ENCODE results near the gene BCL6.

BCL6 gene

DNA sequence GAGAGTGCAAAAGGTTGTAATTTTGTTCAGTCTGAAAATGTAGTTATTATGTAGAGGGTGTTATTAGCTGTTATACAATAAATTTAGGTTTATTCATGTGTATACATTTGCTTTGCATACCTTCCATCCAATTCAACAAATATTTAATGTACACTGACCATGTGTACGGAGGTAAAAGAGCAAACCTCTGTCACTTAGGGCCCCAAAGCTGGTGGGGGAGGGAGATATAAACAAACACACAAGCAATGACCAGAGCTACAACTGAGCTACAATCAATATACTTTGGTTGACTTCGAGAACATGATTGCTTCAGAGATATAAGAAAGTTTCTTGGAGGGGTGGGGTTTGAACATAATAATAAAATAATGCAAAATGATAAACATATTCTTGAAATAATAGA is 17.5 kb upstream of the BCL6 start:
- DNase-seq (ENCODE audit: low read depth, low spot score): no peak

DNA sequence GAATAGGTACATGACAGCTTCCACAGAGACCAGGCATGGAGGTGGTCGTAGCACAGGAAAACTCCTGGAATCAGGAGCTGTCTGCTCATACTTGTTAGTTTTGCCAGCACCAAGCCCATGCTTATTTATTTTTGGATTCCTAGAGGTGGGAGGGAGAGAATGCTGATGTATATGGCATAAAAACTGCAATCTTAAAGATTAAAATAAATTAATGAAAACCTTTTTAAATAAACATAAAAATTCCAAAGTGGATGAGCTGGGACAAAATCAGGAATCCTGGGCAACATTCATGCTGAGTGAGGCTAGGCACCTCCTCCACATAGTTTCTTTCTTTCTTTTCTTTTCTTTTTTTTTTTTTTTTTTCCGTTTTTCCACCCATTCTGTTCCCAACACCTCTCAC is 14.3 kb upstream of the BCL6 start:
- DNase-seq (ENCODE audit: low read depth, low spot score): no peak

DNA sequence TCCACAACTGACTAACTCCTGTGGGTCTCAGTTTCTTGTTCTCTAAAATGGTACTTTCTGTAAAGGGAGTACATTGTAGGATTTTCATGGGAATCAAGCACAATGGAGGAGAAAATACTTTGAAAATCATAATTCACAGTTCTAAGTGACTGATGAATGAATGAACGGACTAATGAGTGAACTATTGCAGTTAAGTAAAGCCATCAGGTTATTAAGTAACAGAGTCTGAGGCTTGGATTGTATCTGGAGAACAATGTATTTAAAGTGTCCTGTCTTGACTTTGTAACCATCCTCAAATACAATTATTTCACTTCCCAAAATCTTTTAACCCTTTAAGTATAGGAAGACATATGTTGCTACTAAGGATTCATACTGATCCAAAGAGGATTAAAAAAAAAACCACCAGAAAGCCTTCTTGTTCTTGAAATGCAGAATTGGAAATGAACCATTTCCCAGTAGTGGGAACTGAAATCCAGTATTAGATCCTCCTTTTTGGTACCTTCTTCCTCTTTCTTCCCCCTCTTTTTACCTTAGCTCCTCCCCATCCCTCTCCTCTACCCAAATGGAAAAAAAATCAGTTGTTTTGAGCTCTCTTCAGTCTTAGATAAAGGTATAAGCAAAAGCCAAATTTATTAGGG is 13.2 kb upstream of the BCL6 start:
- no peak for DNase-seq (ENCODE audit: low read depth, low spot score)

DNA sequence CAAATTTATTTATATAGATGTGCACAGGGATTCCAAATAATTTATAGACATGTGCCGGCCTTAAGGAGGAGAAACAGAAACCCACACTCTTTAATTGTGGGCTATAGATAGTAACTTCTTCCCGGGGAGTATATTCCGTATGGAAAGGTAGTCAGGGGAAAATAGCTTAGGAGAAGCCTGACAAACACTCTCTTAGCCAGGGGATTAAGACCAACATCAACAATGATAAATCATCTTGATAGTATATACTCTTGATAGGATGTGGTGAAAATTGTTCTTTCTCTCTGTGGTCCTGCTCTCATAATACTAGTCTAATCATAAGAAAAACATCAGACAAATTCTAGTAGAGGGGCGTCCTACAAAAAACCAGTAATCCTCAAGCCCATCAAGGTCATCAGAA is 8.2 kb upstream of the BCL6 start:
- DNase-seq (ENCODE audit: low read depth, low spot score): no peak

DNA sequence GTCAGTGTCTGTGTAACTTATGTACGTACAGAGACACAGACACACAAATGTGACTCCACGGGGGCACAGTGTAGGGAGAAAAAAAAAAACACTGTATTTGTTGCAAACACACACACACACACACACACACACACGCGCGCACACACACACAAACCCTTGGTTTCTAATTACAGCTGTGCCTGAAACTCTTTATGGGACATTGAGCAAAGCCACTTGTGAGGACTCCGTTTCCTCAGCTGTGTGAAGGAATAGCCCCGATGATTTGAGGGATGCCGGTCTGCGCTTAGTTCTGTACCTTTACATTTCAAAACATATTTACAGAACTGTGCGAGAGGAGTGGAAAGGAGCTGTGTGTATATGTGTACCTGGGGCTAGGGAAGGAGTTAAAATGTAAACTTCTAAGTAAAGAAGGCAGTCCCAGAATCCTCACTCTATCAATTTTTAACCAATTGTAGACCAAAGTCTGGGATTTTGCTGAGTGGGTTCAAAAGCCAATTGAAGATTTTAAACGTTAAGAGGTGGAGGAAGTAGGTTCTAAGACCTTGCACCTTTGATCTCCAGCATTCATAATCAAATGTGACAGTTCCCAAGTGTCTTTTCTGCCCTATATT is 5.3 kb upstream of the BCL6 start:
- no peak for DNase-seq (ENCODE audit: low read depth, low spot score)

DNA sequence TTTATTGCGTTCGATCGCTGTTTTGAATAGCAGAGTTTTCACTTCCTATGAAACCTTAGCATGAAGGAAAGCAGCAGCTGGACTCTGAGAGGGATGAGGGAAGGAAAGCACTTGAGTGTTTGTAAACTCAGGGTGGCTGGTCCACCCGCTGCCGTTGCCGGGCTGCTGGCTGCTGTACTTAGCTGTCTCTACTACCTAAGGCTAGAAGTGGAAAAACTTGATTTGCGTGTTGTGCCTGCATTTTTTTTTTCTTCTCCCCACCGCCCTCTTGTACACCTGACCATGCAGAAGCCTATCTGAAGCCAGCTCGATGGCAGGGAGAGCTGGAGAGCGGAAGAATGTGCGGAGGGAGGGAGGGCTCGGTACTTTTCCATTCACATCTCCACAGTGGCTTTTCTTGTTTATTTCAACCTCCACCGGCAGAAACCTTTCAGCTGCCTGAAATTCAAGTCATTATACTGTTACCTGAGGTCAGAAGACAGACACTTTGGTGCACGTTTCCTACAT is 4.8 kb upstream of the BCL6 start:
- no peak for DNase-seq (ENCODE audit: low read depth, low spot score)

DNA sequence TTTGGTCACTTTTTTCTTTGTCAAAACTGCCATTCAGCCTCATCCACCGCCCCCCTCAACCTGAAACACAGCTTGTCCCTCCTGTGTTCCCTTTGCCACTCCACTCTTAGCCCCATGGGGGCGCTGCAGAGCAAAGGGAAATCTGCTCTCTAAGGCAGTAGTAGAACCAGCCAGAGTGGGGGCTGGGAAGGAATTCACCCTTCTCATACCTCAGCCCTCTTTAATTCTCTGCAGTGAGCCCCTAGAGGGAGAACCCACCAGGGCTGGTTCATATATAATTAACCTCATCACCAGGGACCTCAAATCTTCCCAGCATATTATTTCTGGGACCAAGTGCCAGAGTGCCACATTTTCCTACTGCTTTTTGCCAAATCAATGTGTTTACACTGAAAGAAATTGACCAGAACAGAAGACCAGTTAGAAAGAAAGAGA is 2.8 kb upstream of the BCL6 start:
- DNase-seq (ENCODE audit: low read depth, low spot score): no peak

DNA sequence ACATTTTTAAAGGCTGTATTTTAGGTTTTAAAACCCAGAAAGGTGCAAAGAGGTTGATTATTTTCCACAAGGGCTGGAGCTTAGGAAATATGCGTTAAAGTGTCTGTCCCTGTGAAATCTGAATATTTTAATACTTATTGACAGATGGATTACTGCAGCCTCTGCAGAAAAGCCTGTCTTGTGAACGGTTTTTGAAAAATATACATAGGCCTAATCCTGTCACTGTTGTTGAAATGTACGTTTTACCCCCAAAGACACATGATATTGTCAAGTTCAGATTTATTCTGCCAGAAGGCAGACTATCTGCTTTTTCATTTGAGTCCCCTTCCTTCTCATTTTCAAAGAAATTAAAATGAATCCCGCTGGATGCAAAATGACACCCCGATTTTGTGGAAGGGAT is 2.2 kb upstream of the BCL6 start:
- DNase-seq (ENCODE audit: low read depth, low spot score): no peak

DNA sequence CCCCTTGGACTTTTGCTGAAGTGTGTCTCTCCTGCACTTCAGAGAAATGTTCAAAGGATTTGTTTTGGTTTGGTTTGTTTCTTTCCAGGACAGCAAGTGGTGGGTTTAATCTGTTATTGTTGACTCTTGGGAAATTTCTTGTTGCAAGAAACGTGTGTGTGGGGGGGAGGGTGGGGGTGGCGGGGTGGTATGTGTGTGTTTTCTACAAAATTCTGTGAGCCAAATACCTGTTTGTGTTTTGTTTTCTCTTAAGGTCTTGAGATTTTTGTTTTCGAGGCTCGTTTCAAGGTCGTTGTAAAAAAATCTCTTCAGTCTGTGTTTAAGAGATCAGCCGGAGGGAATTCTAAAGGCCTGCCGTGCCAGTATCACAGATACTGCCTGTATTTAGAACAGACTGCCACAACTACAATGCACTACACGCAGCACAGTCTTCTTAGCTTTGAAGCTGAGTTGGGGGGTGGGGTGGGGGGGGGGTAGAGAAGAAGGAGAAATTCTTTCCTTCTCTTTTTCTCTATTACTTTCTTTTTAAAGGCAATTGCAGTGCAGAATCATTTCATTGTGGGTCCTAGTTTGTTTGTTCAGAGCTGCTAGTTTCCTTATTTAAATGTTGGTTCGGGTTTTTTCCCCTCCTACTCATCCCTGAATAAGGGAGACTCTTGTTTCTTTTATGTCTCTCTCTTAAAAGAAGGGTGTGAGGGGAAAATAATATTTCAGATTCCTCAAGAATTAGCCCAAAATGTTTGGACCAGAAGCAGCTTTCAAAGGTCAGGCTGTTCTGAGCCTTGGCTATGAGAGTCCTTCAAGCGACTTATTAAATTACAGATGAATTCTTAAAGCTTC is 1.4 kb upstream of the BCL6 start:
- no peak for DNase-seq (ENCODE audit: low read depth, low spot score)

DNA sequence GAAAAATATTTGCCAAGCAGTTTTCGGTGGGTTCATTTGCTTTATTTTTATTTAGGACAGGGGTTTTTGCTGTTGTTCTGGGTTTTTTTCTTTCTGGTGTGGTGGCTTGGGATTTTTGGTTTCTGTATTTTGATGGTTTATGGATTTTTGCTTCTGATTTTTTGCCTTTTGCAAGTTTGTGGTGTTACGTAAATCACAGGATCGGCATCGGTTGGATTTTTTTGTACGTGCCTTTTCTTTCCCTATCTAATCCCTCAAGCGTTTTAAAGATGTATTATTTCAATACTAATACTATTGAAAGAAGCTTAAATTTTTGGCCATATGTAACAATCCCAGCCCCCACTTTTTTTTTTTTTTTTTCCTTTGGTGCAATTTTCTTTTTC is 782 bp upstream of the BCL6 start:
- DNase-seq (ENCODE audit: low read depth, low spot score): no peak

DNA sequence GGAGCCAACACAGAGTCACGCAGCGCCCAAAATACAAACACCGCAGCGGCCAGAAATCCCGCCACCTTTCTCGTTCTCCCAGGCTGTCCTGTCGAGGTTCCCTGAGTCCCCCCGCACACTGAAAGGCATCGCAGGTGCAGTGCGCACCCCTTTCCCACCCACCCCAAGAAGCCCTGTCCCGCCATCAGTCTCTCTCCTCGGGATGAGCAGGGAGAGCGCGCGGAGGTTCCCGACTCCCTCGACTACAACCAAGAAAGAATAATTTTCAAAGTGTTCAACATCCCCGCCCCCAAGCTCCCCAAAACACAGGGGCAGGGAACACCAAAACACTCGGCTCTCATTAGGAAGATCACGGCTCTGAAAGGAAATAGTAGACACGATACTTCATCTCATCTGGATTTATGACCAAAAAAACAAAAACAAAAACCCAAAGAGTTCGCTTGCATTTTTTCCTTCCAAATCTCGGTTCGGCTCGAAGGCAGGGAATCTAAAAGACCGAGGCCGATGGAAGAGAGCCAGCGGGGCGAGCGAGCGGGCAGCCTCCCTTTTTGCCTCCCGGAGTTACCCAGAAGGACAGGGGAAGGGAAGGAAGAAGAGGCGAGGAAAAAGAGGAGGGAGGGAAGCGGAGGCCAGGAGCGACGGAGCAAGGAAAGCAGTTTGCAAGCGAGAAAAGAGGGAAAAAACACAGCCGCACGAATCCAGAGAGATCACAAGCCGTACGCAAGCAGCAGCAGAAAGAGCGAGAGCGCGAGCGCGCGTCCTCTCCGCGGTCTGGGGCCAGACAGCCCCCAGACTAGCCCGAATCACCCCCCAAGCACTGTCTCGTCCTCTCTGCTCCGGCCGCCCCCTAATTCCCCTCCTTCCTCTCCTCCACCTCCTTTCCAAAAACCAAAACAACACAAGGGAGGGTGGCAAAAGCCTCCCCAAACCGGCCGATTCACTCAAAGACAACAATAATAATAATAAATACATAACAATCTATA is 808 bp downstream of the BCL6 start:
- no peak for DNase-seq (ENCODE audit: low read depth, low spot score)

DNA sequence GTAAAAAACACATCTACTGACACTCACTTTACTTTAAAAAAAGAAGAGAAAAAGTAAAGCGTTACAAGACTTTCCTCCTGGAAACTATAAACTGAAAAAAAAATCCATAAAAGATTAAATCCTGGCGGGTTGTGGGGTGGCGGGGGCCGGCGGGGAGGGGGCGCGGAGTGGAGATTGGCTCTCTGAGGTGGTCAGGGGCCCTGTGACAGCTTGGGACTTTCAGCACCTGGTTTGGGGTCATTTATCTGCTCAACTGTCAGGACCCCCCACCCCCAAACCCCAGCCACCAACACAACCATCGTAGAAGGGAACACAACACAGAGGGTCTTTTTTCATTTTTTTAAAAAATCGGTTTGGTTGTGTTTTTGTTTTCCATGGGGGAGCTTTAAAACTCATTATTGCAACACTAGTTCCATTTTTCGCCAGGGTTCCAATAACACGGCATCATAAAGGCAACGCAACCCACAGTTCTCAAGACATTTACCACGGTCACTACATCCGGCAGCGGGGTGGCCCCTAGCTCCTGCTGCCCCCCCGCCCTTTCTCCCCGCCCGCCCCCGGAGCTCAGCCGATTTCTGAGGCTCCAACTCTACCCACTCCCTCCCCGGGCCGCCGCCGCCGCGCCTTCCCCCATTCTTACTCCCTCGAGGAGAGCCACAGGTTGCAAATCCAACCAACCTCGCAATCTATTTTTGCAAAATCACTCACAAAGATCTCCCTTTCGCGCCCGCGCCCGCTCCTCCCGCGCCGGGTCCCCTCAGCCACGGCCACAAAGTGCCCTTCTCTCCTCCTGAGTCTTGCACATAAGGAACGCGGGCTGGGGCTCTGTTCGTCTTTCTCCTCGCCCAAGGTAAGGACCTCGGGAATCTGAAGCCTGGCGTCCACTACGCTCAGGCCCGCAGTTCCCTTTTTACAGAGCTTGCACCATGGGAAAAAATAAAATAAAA is 1.8 kb downstream of the BCL6 start:
- no peak for DNase-seq (ENCODE audit: low read depth, low spot score)

DNA sequence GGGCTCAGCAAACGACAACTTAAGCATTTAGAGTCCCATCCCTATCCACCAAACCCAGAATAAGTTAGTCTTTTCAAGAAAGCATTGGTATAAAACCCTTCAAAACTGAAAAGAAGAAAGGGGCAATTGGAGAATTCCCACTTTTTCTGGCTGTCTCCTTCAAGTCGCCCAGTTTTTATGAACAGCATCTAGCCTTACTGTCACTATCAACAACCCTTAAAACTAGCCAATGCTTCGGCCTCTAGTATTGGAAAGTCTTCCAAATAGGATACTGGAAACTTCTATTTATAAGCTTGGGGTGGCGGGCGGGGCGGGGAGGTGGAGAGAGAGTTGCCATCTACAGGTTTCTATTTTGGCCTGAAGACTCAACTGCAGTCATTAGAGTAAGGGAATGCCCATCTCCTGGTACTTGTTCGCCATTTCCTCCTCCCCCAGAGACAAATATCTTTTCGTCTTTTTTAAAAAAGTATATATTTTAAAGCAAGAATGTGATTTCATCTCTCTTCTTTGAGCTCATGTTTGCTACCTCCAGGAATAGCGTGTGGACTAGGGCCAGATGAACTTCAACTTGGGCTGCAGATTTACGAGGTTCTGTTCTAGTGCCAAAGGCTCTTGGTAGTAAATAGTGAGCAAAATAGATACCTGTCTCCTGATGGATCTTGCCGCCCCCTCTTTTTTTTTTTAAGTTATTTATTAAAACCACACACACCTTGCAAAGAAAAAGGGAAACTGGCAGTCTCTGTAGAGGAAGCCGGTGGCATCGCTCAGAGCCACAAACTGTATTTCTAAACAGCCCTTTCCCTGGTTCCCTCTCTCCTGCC is 2.7 kb downstream of the BCL6 start:
- no peak for DNase-seq (ENCODE audit: low read depth, low spot score)

DNA sequence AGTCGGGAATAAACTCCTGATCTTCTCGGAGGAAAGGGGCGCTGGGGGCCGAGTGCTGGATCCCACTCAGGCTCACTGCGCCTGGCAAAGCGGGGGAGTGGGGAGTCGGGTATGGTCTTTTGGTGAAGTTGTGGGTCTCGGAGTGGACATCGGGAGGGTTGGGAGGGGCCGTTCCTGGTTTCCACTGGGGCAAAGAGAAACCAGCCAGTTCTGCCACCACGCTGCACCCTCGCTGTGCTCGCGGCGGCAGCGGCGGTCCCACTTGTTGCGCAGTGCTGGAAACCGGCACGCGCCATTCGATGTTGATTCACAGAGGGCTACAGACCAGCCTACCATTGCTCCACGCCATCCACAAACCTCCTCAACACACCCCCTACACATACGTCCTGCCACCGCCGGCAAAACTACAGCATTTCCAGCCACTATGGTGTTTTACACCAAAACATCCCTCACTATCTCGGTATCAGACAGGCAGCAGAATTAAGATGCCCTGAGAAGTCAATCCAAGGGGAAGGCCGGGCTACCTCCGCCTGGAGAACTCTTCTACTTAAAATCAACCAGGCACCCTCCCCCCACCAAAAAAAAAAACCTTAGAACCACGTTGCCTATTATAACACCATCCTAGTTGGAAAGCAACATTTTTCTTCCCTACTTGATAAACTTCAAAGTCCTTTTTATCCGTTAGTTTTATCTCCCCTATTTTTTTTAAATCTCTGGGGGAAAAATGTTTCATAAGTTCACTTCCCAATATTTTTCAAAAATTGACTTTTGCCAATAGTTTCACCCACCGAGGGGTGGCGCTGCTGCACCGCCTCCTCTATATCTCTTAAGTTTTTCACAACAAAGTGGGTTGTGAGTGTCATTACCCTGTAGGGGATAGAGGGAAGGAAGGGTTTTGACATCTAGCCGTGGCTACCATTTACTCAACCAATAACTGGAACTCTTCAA is 3.6 kb downstream of the BCL6 start:
- DNase-seq (ENCODE audit: low read depth, low spot score): no peak

DNA sequence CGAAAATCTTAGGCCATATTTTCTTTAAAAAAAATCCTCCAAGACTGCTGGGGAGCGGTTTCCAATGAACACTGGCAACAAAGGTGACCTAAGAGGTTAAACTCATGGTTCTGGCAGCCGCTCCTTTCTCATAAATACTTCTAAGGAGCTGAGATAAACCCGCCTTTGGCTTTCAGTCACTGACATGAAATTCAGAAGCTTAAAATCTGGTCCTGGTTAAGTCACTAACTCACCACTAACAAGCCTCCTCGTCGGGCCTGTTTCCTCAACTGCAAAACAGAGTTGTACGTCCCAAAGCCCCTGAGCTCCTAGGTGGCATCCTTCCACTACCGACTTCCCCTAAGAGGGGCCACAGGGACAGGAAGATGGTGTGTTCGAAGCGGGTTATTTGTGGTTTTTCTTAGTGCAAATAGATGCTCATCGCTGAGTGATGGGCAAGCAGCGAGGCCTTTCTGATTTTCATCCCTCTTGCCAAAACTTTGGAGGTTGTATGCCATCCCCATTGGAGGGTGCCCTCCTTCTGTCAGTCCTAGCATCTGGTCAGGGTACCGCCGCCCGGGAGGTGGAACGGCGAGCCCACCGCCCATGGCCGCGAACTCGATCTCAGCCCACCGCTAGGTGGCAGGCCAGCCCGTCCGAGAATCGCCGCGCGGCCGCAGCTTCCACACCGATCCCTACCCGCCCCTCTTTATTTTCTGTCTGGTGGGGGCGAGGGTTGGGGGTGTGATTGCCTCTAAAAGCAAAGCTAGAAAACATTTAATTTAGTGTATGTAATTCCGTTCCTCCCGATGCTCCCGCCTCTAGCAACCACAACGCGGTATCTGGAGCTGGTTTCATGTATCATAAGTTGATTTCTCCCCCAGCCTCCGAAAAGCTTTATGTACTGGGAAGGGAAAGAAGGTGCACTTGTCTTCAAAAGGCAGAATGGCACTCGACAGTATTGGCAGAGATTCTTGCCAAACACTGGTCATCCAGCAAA is 4.6 kb downstream of the BCL6 start:
- DNase-seq (ENCODE audit: low read depth, low spot score): no peak

DNA sequence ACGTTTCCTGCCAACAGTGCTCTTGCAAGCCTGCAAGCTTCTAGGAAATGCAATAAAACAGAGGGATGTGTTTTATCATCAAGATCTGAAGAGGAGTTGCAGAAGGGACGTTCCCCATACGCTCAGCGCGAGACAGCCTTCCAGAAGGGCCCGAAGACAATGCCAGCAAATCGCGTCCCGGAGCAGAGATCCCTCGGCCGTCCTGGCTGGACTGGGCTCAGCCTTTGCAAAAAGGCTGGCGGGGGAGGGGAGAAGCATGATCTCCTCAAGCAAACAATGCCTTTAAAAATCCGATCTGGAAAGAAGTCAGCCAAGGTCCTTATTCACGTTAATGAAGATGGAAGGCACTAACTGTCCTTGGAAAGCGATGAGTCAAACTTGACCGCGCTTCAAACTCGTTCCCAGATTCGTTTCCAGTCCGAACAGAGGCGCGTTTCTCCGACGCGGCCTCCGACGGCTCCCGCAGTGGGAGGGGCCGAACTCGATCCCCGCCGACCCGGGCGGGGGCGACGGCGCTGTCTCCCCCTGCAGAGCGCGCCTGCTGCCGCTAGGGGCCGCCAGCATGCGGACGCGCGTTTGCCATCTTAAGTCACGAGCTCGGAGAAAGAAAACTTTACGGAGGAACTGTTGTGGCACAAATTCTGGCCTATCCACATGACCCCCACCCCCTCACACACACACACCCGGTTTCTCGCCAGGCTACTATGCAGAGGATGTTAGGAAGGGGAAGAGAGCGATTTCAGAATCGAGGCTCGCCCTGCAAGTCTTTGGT is 5.5 kb downstream of the BCL6 start:
- peak; percentile 82 for DNase-seq (ENCODE audit: low read depth, low spot score)
